Measurements from ENCODE around the gene RTN4RL1. TPM values are rescaled to one million over a fixed set of nuclear protein-coding genes. Genes with fewer than 3 reads are reported as not detected.

Gene RTN4RL1
- total RNA-seq, 6 donors from 2014 or later: 5.1 to 7.3 (median 6.2) TPM

GRCh38 chr17:1946021-1946932 lies 78.9 kb downstream of the RTN4RL1 start:
- Histone ChIP-seq H3K36me3 (no peaks in the 10 kb centered on the region), H3K27ac (no peak overlapping the region), H3K27me3 (no peaks in the 10 kb centered on the region), H3K9me3 (no peaks in the 10 kb centered on the region), H3K4me3 (no peak overlapping the region), H3K4me1 (peaks cover 0 to 10% (median 3%) of the 10 kb centered on the region in 4 donors)
- DNase-seq: no peak
- ATAC-seq (ENCODE audit: low FRiP score in 2 of 2): no peak
- TF ChIP-seq POLR2A (IDR thresholded peaks at IDR 0.05): no peak
- TF ChIP-seq EP300 (IDR thresholded peaks at IDR 0.05): no peak
- no peak for TF ChIP-seq CTCF (IDR thresholded peaks at IDR 0.05)
- TF ChIP-seq POLR2AphosphoS5 (IDR thresholded peaks at IDR 0.05): no peak
- WGBS, 2 donors: 84 to 89% methylated on average over 17 to 18 of the region's 20 CpGs

DNA sequence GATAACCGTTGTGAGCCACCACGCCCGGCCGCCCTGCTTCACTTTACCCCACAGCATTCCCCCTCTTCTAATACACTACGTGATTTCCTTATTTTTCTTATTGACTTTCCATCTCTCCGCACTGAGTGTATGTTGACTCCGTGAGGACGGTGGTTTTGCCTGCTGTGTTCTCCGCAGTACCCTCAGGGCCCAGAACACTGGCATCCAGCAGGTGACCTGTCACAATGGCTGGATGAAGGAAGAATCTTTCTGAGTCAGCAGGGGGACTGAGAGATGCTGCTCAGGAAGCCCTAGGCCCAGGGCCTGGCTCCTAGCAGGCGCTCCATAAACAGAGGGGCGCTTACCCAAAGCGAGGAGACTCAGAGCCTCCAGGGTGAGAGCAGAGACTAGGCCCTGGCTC lies 79.5 kb downstream of the RTN4RL1 start:
- Histone ChIP-seq H3K36me3 (no peaks in the 10 kb centered on the region), H3K27me3 (no peaks in the 10 kb centered on the region), H3K4me3 (no peak overlapping the region), H3K9me3 (no peaks in the 10 kb centered on the region), H3K4me1 (peaks cover 0 to 13% (median 3%) of the 10 kb centered on the region in 4 donors), H3K27ac (no peak overlapping the region)
- ATAC-seq (ENCODE audit: low FRiP score in 2 of 2) (no peak), DNase-seq (no peak)
- TF ChIP-seq POLR2A (IDR thresholded peaks at IDR 0.05) (no peak), CTCF (IDR thresholded peaks at IDR 0.05) (no peak), EP300 (IDR thresholded peaks at IDR 0.05) (no peak), POLR2AphosphoS5 (IDR thresholded peaks at IDR 0.05) (no peak)
- WGBS, 2 donors: 91 to 93% methylated on average over 12 of the region's 12 CpGs

GRCh38 chr17:1943436-1943831 lies 81.7 kb downstream of the RTN4RL1 start:
- peaks cover 0 to 19% (median 7%) of the 10 kb centered on the region in 4 donors for H3K4me1 ChIP-seq
- H3K36me3 ChIP-seq: no peaks in the 10 kb centered on the region
- DNase-seq (no peak), ATAC-seq (ENCODE audit: low FRiP score in 2 of 2) (no peak)
- TF ChIP-seq CTCF (IDR thresholded peaks at IDR 0.05): no peak
- TF ChIP-seq POLR2AphosphoS5 (IDR thresholded peaks at IDR 0.05): no peak
- TF ChIP-seq EP300 (IDR thresholded peaks at IDR 0.05): no peak
- TF ChIP-seq POLR2A (IDR thresholded peaks at IDR 0.05): no peak
- H3K27me3 ChIP-seq: no peaks in the 10 kb centered on the region
- no peaks in the 10 kb centered on the region for H3K9me3 ChIP-seq
- WGBS, 2 donors: 71 to 94% methylated on average over 2 to 5 of the region's 11 CpGs
- no peak overlapping the region for H3K4me3 ChIP-seq
- H3K27ac ChIP-seq: no peak overlapping the region

GRCh38 chr17:1942666-1943435 lies 82.3 kb downstream of the RTN4RL1 start:
- DNase-seq (no peak), ATAC-seq (ENCODE audit: low FRiP score in 2 of 2) (no peak)
- H3K4me3 ChIP-seq: no peak overlapping the region
- no peak for TF ChIP-seq CTCF (IDR thresholded peaks at IDR 0.05)
- TF ChIP-seq POLR2A (IDR thresholded peaks at IDR 0.05): no peak
- TF ChIP-seq POLR2AphosphoS5 (IDR thresholded peaks at IDR 0.05): no peak
- TF ChIP-seq EP300 (IDR thresholded peaks at IDR 0.05): no peak
- no peak overlapping the region for H3K27ac ChIP-seq
- WGBS, 2 donors: 90 to 91% methylated on average over 2 to 18 of the region's 21 CpGs
- H3K4me1 ChIP-seq: peaks cover 0 to 19% (median 6%) of the 10 kb centered on the region in 4 donors
- H3K9me3 ChIP-seq: no peaks in the 10 kb centered on the region
- no peaks in the 10 kb centered on the region for H3K36me3 ChIP-seq
- H3K27me3 ChIP-seq: no peaks in the 10 kb centered on the region
